GM12801 (cell line): ENCODE data around the gene ARHGEF40.

Experiments used
- CTCF ChIP-seq: IDR thresholded peaks from one replicate; pipeline ENCODE4 v1.5.1; 2011; ENCODE audit warnings: control low read depth; ENCODE audit not compliant: insufficient read length; ENCODE audit errors: extremely low read depth

The ARHGEF40 gene

GRCh38 chr14:21053184-21054122 is 16.7 kb upstream of the ARHGEF40 start:
- TF ChIP-seq CTCF: no peak

GRCh38 chr14:21054123-21054767 is 15.9 kb upstream of the ARHGEF40 start:
- no peak for TF ChIP-seq CTCF

- no peak for TF ChIP-seq CTCF
Observed at GRCh38 chr14:21054768-21055145, 15.3 kb upstream of the ARHGEF40 start.

- TF ChIP-seq CTCF: no peak
Observed at GRCh38 chr14:21055432-21056117, 14.5 kb upstream of the ARHGEF40 start.

- TF ChIP-seq CTCF: no peak
Observed at GRCh38 chr14:21056520-21057163, 13.5 kb upstream of the ARHGEF40 start.

- TF ChIP-seq CTCF: no peak
Observed at GRCh38 chr14:21057803-21058675, 12.1 kb upstream of the ARHGEF40 start, which contains the start of gene RNASE8. Gene RNASE8, plus strand, starts transcription at chr14:21057822. Its CDS starts 71 bp downstream, at chr14:21057893.
